Muscle layer of colon (tissue), 2 donors: ENCODE data around the gene FNDC10.

ENCODE experiments used
- H3K27ac ChIP-seq: one replicate; pipeline ENCODE4 v1.7.0; 2013; ENCODE audit warnings: low read depth, mild to moderate bottlenecking, low read length, moderate library complexity
- H3K27me3 ChIP-seq, 2 donors: one replicate each; pipeline ENCODE4 v1.7.0; 2013; ENCODE audit warnings: low read length in 2 of 2, mild to moderate bottlenecking in 2 of 2; ENCODE audit not compliant: insufficient read depth in 2 of 2, control insufficient read depth in 1 of 2
- H3K36me3 ChIP-seq: one replicate; pipeline ENCODE4 v1.7.0; 2013; ENCODE audit warnings: mild to moderate bottlenecking, low read length; ENCODE audit not compliant: insufficient read depth
- H3K4me1 ChIP-seq: one replicate; pipeline ENCODE4 v1.7.0; 2013; ENCODE audit warnings: mild to moderate bottlenecking, low read length; ENCODE audit not compliant: insufficient read depth
- H3K4me3 ChIP-seq, 2 donors: one replicate each; pipeline ENCODE4 v1.7.0; 2013; ENCODE audit warnings: low read length in 2 of 2, low read depth in 1 of 2, mild to moderate bottlenecking in 1 of 2, moderate library complexity in 1 of 2
- H3K9ac ChIP-seq: one replicate; pipeline ENCODE4 v1.7.0; 2013; ENCODE audit warnings: low read length
- H3K9me3 ChIP-seq: one replicate; pipeline ENCODE4 v1.7.0; 2013; ENCODE audit warnings: mild to moderate bottlenecking, low read length
- donor health status: abdominal sarcoma.
- donor health status: Adenocarcinoma of cecum.

FNDC10 gene

GRCh38 chr1:1553821-1554494, 46.0 kb downstream of the FNDC10 start:
- no peak overlapping the region for H3K9ac ChIP-seq
- no peak overlapping the region for H3K27ac ChIP-seq
- no peak overlapping the region for H3K4me3 ChIP-seq
- H3K9me3 ChIP-seq = no peaks in the 10 kb centered on the region
- H3K4me1 ChIP-seq = no peaks in the 10 kb centered on the region
- H3K27me3 ChIP-seq = no peaks in the 10 kb centered on the region
- H3K36me3 ChIP-seq = no peaks in the 10 kb centered on the region

DNA sequence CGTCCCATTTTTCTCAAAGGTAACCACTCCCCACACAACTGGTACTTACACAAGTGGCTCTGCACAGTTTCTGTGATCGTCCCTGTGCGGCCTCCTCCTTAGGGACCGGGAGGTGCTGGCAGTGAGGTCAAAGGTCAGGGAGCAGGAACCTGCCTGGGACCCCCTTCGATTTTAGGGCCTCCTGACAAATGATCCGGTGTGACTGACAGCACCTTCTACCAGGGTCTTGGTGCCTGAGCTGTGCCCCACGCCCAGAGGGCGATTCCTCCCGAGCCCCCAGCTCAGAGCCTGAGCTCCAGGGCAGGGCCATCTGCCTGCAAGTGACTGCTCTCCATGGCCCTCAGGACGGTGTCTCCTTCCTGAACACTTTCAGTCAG, 47.7 kb downstream of the FNDC10 start:
- no peak overlapping the region for H3K9ac ChIP-seq
- no peaks in the 10 kb centered on the region for H3K36me3 ChIP-seq
- no peaks in the 10 kb centered on the region for H3K4me1 ChIP-seq
- no peaks in the 10 kb centered on the region for H3K9me3 ChIP-seq
- H3K27ac ChIP-seq = no peak overlapping the region
- no peaks in the 10 kb centered on the region for H3K27me3 ChIP-seq
- H3K4me3 ChIP-seq = no peak overlapping the region

GRCh38 chr1:1551524-1552262, 48.2 kb downstream of the FNDC10 start:
- no peaks in the 10 kb centered on the region for H3K4me1 ChIP-seq
- no peak overlapping the region for H3K27ac ChIP-seq
- no peaks in the 10 kb centered on the region for H3K27me3 ChIP-seq
- no peaks in the 10 kb centered on the region for H3K36me3 ChIP-seq
- H3K9me3 ChIP-seq = no peaks in the 10 kb centered on the region
- H3K9ac ChIP-seq = no peak overlapping the region
- H3K4me3 ChIP-seq = no peak overlapping the region

GRCh38 chr1:1550591-1551432, 49.1 kb downstream of the FNDC10 start:
- H3K4me3 ChIP-seq = no peak overlapping the region
- no peaks in the 10 kb centered on the region for H3K4me1 ChIP-seq
- no peaks in the 10 kb centered on the region for H3K27me3 ChIP-seq
- H3K27ac ChIP-seq = no peak overlapping the region
- H3K36me3 ChIP-seq = no peaks in the 10 kb centered on the region
- H3K9me3 ChIP-seq = no peaks in the 10 kb centered on the region
- H3K9ac ChIP-seq = no peak overlapping the region

DNA sequence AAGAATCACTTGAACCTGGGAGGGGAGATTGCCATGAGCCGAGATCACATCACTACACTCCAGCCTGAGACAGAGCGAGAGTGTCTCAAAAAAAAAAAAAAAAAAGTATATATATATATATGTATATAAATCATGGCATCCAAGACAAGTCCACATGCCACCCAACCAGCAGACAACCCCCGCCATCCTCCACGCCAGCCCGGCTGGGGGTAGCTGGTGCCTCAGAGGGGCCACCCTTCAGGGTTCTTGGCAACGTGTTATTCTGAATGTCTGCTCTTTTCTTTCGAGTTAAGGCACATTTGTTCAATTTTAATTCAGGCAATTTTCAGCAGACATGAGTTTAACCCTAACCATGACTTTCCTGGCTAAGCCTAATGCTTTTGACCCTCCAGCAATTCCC, 49.8 kb downstream of the FNDC10 start:
- Histone ChIP-seq H3K27me3 (no peaks in the 10 kb centered on the region), H3K4me1 (no peaks in the 10 kb centered on the region), H3K36me3 (no peaks in the 10 kb centered on the region), H3K4me3 (no peak overlapping the region), H3K27ac (no peak overlapping the region), H3K9ac (no peak overlapping the region), H3K9me3 (no peaks in the 10 kb centered on the region)

DNA sequence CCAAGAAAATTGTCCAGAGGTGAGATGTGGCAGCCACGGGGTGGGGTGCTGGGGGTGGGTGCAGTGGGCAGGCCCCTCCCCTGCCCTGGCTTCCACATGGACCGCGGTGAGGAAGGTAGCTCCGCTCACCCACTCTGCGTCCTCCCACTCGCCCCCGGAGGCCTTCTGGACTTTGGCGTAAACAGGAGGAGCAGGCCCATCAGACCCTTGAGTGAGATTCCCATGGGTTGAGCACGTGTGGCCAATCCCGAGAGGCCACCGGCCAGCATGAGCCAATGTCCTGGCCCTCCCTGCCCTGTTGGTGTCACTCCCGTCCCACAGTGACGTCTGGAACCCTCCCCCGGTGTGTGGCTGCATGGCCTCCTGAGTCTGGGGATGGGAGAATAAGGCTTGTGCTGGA, 51.3 kb downstream of the FNDC10 start:
- H3K9ac ChIP-seq = no peak overlapping the region
- no peaks in the 10 kb centered on the region for H3K9me3 ChIP-seq
- H3K27ac ChIP-seq = no peak overlapping the region
- no peaks in the 10 kb centered on the region for H3K4me1 ChIP-seq
- H3K27me3 ChIP-seq = no peaks in the 10 kb centered on the region
- H3K4me3 ChIP-seq = no peak overlapping the region
- H3K36me3 ChIP-seq = no peaks in the 10 kb centered on the region
